GM23338 (cell line): ENCODE measurements around the gene FLNB.

ENCODE experiments used
- CREB1 ChIP-seq: fragments of 250-450 bp; sonication (Bioruptor Pico); IDR thresholded peaks from 2 replicates; pipeline ENCODE4 v1.5.0; 2020; ENCODE audit warnings: low read depth, mild to moderate bottlenecking, moderate library complexity
- EZH2 ChIP-seq: fragments of 200-600 bp; sonication (generic); IDR thresholded peaks from one replicate; pipeline ENCODE4 v1.8.0; 2017; ENCODE audit warnings: antibody characterized with exemption, mild to moderate bottlenecking, low read depth; ENCODE audit not compliant: unreplicated experiment
- EZH2phosphoT487 ChIP-seq: fragments of 200-600 bp; sonication (generic); IDR thresholded peaks from one replicate; pipeline ENCODE4 v1.8.1; 2018; ENCODE audit warnings: antibody characterized with exemption; ENCODE audit not compliant: unreplicated experiment
- JUNB ChIP-seq: IDR thresholded peaks from one replicate; pipeline ENCODE4 v1.6.1; 2016; ENCODE audit warnings: antibody characterized with exemption; ENCODE audit not compliant: unreplicated experiment
- POLR2AphosphoS5 ChIP-seq: IDR thresholded peaks from 2 replicates; pipeline ENCODE4 v1.6.1; 2016; ENCODE audit warnings: antibody characterized with exemption, low read depth
- ZNF331 ChIP-seq: fragments of 250-450 bp; sonication (Bioruptor Pico); IDR thresholded peaks from 2 replicates; pipeline ENCODE4 v1.5.0; 2020; ENCODE audit warnings: low read depth, mild to moderate bottlenecking, moderate library complexity
- TF ChIP-seq, protein P1 (sequence below), 2 experiments: fragments of 200-600 bp in 1 of 2; sonication (generic) in 1 of 2; conservative IDR thresholded peaks; 2 replicates each; pipeline versions ENCODE4 v1.5.1 to v1.6.1; 2016 to 2017; ENCODE audit warnings: antibody characterized with exemption in 2 of 2, low read depth in 2 of 2, mild to moderate bottlenecking in 2 of 2, moderate library complexity in 1 of 2
- TF ChIP-seq, protein P2 (sequence below): IDR thresholded peaks from one replicate; pipeline ENCODE4 v1.6.1; 2018; ENCODE audit warnings: antibody characterized with exemption; ENCODE audit not compliant: unreplicated experiment
- TF ChIP-seq, protein P3 (sequence below): IDR thresholded peaks from 2 replicates; pipeline ENCODE4 v1.6.1; 2016; ENCODE audit warnings: antibody characterized with exemption

DNA sequence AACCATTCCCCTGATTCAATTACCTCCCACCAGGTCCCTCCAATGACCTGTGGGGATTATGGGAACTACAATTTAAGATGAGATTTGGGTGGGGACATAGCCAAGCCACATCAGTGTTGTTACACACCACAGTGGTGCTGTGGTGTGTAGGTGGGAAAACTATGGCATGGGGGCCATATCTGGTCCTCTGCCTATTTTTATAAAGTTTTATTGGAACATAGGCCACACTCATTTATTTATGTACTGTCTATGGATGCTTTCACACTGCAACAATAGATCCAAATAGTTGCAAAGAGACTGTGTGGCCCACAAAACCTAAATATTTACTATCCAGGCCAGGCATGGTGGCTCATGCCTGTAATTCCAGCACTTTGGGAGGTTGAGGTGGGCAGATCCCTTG, 46.4 kb downstream of the FLNB start:
- TF ChIP-seq, protein P1, sequence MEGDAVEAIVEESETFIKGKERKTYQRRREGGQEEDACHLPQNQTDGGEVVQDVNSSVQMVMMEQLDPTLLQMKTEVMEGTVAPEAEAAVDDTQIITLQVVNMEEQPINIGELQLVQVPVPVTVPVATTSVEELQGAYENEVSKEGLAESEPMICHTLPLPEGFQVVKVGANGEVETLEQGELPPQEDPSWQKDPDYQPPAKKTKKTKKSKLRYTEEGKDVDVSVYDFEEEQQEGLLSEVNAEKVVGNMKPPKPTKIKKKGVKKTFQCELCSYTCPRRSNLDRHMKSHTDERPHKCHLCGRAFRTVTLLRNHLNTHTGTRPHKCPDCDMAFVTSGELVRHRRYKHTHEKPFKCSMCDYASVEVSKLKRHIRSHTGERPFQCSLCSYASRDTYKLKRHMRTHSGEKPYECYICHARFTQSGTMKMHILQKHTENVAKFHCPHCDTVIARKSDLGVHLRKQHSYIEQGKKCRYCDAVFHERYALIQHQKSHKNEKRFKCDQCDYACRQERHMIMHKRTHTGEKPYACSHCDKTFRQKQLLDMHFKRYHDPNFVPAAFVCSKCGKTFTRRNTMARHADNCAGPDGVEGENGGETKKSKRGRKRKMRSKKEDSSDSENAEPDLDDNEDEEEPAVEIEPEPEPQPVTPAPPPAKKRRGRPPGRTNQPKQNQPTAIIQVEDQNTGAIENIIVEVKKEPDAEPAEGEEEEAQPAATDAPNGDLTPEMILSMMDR (conservative IDR thresholded peaks at IDR 0.05; ENCODE audit: low read depth in 2 of 2) = no peak
- TF ChIP-seq EZH2phosphoT487 = no peak
- TF ChIP-seq EZH2 = no peak
- TF ChIP-seq JUNB = no peak
- TF ChIP-seq, protein P2, sequence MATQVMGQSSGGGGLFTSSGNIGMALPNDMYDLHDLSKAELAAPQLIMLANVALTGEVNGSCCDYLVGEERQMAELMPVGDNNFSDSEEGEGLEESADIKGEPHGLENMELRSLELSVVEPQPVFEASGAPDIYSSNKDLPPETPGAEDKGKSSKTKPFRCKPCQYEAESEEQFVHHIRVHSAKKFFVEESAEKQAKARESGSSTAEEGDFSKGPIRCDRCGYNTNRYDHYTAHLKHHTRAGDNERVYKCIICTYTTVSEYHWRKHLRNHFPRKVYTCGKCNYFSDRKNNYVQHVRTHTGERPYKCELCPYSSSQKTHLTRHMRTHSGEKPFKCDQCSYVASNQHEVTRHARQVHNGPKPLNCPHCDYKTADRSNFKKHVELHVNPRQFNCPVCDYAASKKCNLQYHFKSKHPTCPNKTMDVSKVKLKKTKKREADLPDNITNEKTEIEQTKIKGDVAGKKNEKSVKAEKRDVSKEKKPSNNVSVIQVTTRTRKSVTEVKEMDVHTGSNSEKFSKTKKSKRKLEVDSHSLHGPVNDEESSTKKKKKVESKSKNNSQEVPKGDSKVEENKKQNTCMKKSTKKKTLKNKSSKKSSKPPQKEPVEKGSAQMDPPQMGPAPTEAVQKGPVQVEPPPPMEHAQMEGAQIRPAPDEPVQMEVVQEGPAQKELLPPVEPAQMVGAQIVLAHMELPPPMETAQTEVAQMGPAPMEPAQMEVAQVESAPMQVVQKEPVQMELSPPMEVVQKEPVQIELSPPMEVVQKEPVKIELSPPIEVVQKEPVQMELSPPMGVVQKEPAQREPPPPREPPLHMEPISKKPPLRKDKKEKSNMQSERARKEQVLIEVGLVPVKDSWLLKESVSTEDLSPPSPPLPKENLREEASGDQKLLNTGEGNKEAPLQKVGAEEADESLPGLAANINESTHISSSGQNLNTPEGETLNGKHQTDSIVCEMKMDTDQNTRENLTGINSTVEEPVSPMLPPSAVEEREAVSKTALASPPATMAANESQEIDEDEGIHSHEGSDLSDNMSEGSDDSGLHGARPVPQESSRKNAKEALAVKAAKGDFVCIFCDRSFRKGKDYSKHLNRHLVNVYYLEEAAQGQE = no peak
- no peak for TF ChIP-seq POLR2AphosphoS5
- no peak for TF ChIP-seq CREB1
- no peak for TF ChIP-seq ZNF331 (CRISPR knock-in tag)
- TF ChIP-seq, protein P3, sequence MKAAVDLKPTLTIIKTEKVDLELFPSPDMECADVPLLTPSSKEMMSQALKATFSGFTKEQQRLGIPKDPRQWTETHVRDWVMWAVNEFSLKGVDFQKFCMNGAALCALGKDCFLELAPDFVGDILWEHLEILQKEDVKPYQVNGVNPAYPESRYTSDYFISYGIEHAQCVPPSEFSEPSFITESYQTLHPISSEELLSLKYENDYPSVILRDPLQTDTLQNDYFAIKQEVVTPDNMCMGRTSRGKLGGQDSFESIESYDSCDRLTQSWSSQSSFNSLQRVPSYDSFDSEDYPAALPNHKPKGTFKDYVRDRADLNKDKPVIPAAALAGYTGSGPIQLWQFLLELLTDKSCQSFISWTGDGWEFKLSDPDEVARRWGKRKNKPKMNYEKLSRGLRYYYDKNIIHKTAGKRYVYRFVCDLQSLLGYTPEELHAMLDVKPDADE = no peak
